PC-9 (cell line): ENCODE measurements around the gene SERTAD3. TPM values are rescaled to one million over a fixed set of nuclear protein-coding genes. Genes with fewer than 3 reads are reported as not detected.

Experiments used
- BruUV-seq: library from RNA; stranded (reverse); fragments of 400-500 nt; replicated peaks from 2 replicates; lab custom pipeline; 2021; lab: Mats Ljungman, UMichigan
- CTCF ChIA-PET: fragments of 300-600 bp; sonication (Branson Sonifier 250); formaldehyde crosslinking; loops from one replicate; lab custom pipeline; 2022; ENCODE audit warnings: antibody characterized with exemption; lab: Charles Lee
- POLR2A ChIA-PET: fragments of 300-600 bp; sonication (Branson Sonifier 250); formaldehyde crosslinking; loops from one replicate; lab custom pipeline; 2022; ENCODE audit warnings: antibody characterized with exemption; ENCODE audit not compliant: unreplicated experiment; lab: Charles Lee
- DNase-seq, 2 experiments: peaks; one replicate each; pipeline versions ENCODE4 v3.0.0 to v3.0.0-alpha.2; 2015 to 2022; ENCODE audit warnings: mixed read lengths in 1 of 2
- H2AFZ ChIP-seq: fragments of 200-600 bp; sonication (generic); 2 replicates; pipeline ENCODE4 v1.8.1; 2017; ENCODE audit warnings: antibody characterized with exemption
- H3F3A ChIP-seq: fragments of 200-600 bp; sonication (generic); 2 replicates; pipeline ENCODE4 v1.8.1; 2017; ENCODE audit warnings: antibody characterized with exemption, mild to moderate bottlenecking, low read depth; ENCODE audit not compliant: insufficient read depth
- H3K27ac ChIP-seq: fragments of 200-600 bp; sonication (generic); 2 replicates; pipeline ENCODE4 v1.6.1; 2016; ENCODE audit warnings: mixed run types
- H3K27me3 ChIP-seq: fragments of 200-600 bp; sonication (generic); 2 replicates; pipeline ENCODE4 v1.6.1; 2016; ENCODE audit warnings: low read depth, mixed run types; ENCODE audit not compliant: insufficient read depth
- H3K36me3 ChIP-seq: fragments of 200-600 bp; sonication (generic); 2 replicates; pipeline ENCODE4 v1.6.1; 2016; ENCODE audit warnings: low read depth, mixed run types
- H3K4me1 ChIP-seq: fragments of 200-600 bp; sonication (generic); replicated peaks from 2 replicates; pipeline ENCODE4 v1.6.1; 2016; ENCODE audit warnings: mixed run types; ENCODE audit not compliant: insufficient read depth
- H3K4me2 ChIP-seq: fragments of 200-600 bp; sonication (generic); 2 replicates; pipeline ENCODE4 v1.6.1; 2017; ENCODE audit warnings: mixed run types
- H3K4me3 ChIP-seq: fragments of 200-600 bp; sonication (generic); 2 replicates; pipeline ENCODE4 v1.6.1; 2016; ENCODE audit warnings: mixed run types
- H3K79me2 ChIP-seq: fragments of 200-600 bp; sonication (generic); 2 replicates; pipeline ENCODE4 v1.6.1; 2017; ENCODE audit warnings: low read depth, mixed run types
- H3K9me2 ChIP-seq: fragments of 200-600 bp; sonication (generic); 2 replicates; pipeline ENCODE4 v1.8.1; 2017; ENCODE audit warnings: mild to moderate bottlenecking; ENCODE audit not compliant: insufficient read depth
- H3K9me3 ChIP-seq: fragments of 200-600 bp; sonication (generic); 2 replicates; pipeline ENCODE4 v1.8.1; 2016; ENCODE audit warnings: low read depth; ENCODE audit not compliant: insufficient read depth
- H4K20me1 ChIP-seq: fragments of 200-600 bp; sonication (generic); 2 replicates; pipeline ENCODE4 v1.8.1; 2017; ENCODE audit not compliant: insufficient read depth
- CTCF ChIP-seq: fragments of 200-600 bp; sonication (generic); conservative IDR thresholded peaks from 2 replicates; pipeline ENCODE4 v1.6.1; 2017; ENCODE audit warnings: mixed run types, antibody characterized with exemption, mild to moderate bottlenecking, moderate library complexity
- EZH2 ChIP-seq: fragments of 200-600 bp; sonication (generic); IDR thresholded peaks from 2 replicates; pipeline ENCODE4 v1.8.0; 2017; ENCODE audit warnings: antibody characterized with exemption, low read depth
- intact Hi-C: fragments of 100-400 bp; cut with micrococcal nuclease; formaldehyde crosslinking; loops from one replicate; pipeline ENCODE4 v1.10.0; 2022; ENCODE audit not compliant: unreplicated experiment
- total RNA-seq: library from RNA; stranded (reverse); gene quantifications from 2 replicates; pipeline ENCODE4 v1.2.3, GENCODE V29; 2021

SERTAD3 gene
- total RNA-seq, 1 experiment from 2014 or later = 41.4 TPM

GRCh38 chr19:40443131-40443999 lies 770 bp downstream of the SERTAD3 start:
- no peaks in the 10 kb centered on the region for H3K9me3 ChIP-seq
- H4K20me1 ChIP-seq = peaks cover 20% of the 10 kb centered on the region
- no peaks in the 10 kb centered on the region; the same call in 1 of the 2 replicates for H3K36me3 ChIP-seq
- POLR2A ChIA-PET = interaction anchor here (0.5 to 1.3 kb wide), 11 partner anchors 9 to 865 kb away, joined by 3 to 12 read pairs (median 4); partner anchors contain the start of genes BLVRB and SERTAD1
- peaks cover 30% of the 10 kb centered on the region for H3K79me2 ChIP-seq
- peak overlapping the region; percentile 86 for H3K4me2 ChIP-seq
- H3K27ac ChIP-seq = peak overlapping the region; percentile 70
- TF ChIP-seq CTCF = no peak
- no peak for TF ChIP-seq EZH2
- peak overlapping the region; percentile 75 for H3K4me3 ChIP-seq
- peak overlapping the region; percentile 83 for H2AFZ ChIP-seq
- H3K4me1 ChIP-seq = peaks cover 12% of the 10 kb centered on the region
- intact Hi-C loops = loop anchor here (1.0 to 5.0 kb wide), 4 partner anchors 10 to 96 kb away; partner anchors contain the start of genes C19orf47, PLD3 and SERTAD1
- BruUV-seq = TSS peak; percentile 68
- no peaks in the 10 kb centered on the region for H3K27me3 ChIP-seq
- CTCF ChIA-PET = interaction anchor here (0.6 to 1.3 kb wide), 5 partner anchors 12 to 23 kb away, joined by 3 to 12 read pairs (median 4); no protein-coding TSS in a partner anchor
- no peaks in the 10 kb centered on the region for H3K9me2 ChIP-seq
- H3F3A ChIP-seq = peaks cover 53% of the 10 kb centered on the region
- DNase-seq = peak; percentile 98 to 100

DNA sequence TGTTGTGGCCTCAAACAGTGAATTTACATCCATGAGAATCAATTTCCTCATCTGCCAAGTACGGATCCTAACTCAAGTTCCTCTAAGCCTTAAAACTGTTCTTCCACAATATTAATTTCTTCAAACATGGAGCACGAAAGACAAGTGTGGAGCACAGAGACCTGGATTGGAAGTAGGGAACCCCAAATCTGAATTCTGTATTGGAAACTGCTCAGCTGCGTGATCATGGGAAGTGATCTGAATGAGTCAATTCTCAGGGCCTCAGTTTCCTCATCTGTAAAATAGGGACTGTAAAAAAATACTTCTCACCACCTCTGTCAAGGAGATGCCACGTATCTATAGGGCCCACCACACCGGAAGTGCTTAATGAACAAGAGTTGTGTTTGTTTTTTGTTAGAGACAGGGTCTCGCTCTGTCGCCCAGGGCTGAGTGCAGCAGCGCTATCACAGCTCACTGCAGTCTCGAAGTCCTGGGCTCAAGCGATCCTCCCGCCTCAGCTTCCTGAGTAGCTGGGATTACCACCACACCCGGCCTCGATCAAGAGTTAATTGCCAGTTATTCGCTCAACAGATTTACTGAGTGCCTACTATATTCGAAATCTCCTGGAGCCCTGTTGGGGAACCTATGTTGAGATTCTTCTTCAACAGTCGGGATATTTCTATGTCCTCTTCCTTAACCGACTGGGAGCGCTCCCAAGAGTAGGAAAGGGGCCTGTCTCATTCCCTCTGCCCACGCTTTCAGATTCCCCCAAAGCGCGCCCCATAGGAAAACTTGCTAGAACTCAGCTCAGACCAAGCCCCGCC lies 1.6 kb downstream of the SERTAD3 start:
- Histone ChIP-seq H3K27ac (peak overlapping the region; percentile 31), H3K79me2 (peaks cover 30% of the 10 kb centered on the region), H3K9me3 (no peaks in the 10 kb centered on the region), H3K9me2 (no peaks in the 10 kb centered on the region), H3F3A (peaks cover 57% of the 10 kb centered on the region), H3K4me1 (peaks cover 12% of the 10 kb centered on the region), H3K36me3 (no peaks in the 10 kb centered on the region; the same call in 1 of the 2 replicates), H3K4me3 (peak overlapping the region; percentile 75), H2AFZ (peak overlapping the region; percentile 23; the same call in 1 of the 2 replicates), H3K27me3 (no peaks in the 10 kb centered on the region), H3K4me2 (peak overlapping the region; percentile 86), H4K20me1 (peaks cover 20% of the 10 kb centered on the region)
- intact Hi-C loops = loop anchor here (1.0 to 5.0 kb wide), 4 partner anchors 9 to 95 kb away; partner anchors contain the start of genes C19orf47, PLD3 and SERTAD1
- TF ChIP-seq EZH2 (no peak), CTCF (no peak)
- TSS peak; percentile 35 for BruUV-seq
- DNase-seq = no peak
- POLR2A ChIA-PET = interaction anchor here (0.5 to 1.3 kb wide), 13 partner anchors 8 to 997 kb away, joined by 3 to 12 read pairs (median 4); partner anchors contain the start of genes BLVRB and SERTAD1
- CTCF ChIA-PET = interaction anchor here (0.6 to 1.3 kb wide), 5 partner anchors 11 to 22 kb away, joined by 3 to 12 read pairs (median 4); no protein-coding TSS in a partner anchor
